HEK293 (cell line): Measurements from ENCODE around the gene SCGB1C1.
A peak's percentile ranks its signal among the peaks of the same experiment; 100 is the strongest.

ENCODE experiments used
- CTCF ChIA-PET: fragments of 350-600 bp; formaldehyde crosslinking; extraction: SDS; loops from one replicate; lab custom pipeline; 2021; ENCODE audit warnings: antibody characterized with exemption; lab: Yijun Ruan, JAX
- POLR2A ChIA-PET: fragments of 300-600 bp; formaldehyde crosslinking; extraction: SDS; loops from one replicate; lab custom pipeline; 2020; ENCODE audit warnings: antibody characterized with exemption, inconsistent platforms; lab: Yijun Ruan, JAX
- H3K27ac ChIP-seq: fragments of 200-500 bp; sonication (Bioruptor generic); 2 replicates; pipeline ENCODE4 v1.5.1; 2014; ENCODE audit warnings: low read depth, low read length, control low read depth, inconsistent platforms; ENCODE audit errors: extremely low read depth
- H3K36me3 ChIP-seq, 2 experiments: fragments of 200-500 bp in 1 of 2; sonication (Bioruptor generic) in 1 of 2; 1 replicate in 1 of 2; 2 replicates in 1 of 2; pipeline ENCODE4 v1.5.1; 2014 to 2017; ENCODE audit warnings: inconsistent platforms in 2 of 2, low read length in 2 of 2; ENCODE audit not compliant: control insufficient read depth in 2 of 2, insufficient read depth in 1 of 2
- H3K4me1 ChIP-seq: fragments of 200-500 bp; sonication (Bioruptor generic); 2 replicates; pipeline ENCODE4 v1.5.1; 2014; ENCODE audit warnings: mild to moderate bottlenecking, low read length, inconsistent platforms; ENCODE audit not compliant: control insufficient read depth, insufficient read depth
- H3K4me3 ChIP-seq: 2 replicates; pipeline ENCODE4 v1.5.1; 2011; ENCODE audit warnings: low read depth, mild to moderate bottlenecking, control low read depth, low read length, moderate library complexity
- H3K9me3 ChIP-seq: fragments of 200-500 bp; sonication (Bioruptor generic); 2 replicates; pipeline ENCODE4 v1.5.1; 2014; ENCODE audit warnings: low read depth, low read length, inconsistent platforms; ENCODE audit not compliant: control insufficient read depth, insufficient read depth
- BCL11B ChIP-seq: fragments of 450-650 bp; formaldehyde crosslinking; IDR thresholded peaks from 2 replicates; pipeline ENCODE4 v1.5.1; 2016; ENCODE audit warnings: low read depth, missing biosample characterization, missing genetic modification characterization
- EGR2 ChIP-seq: fragments of 450-650 bp; formaldehyde crosslinking; IDR thresholded peaks from 2 replicates; pipeline ENCODE4 v1.5.1; 2016; ENCODE audit warnings: low read depth, missing biosample characterization, missing genetic modification characterization
- GLI2 ChIP-seq: fragments of 450-650 bp; formaldehyde crosslinking; IDR thresholded peaks from 2 replicates; pipeline ENCODE4; 2017; ENCODE audit warnings: missing biosample characterization, missing genetic modification characterization, low read depth, borderline replicate concordance
- KLF17 ChIP-seq: fragments of 450-650 bp; formaldehyde crosslinking; IDR thresholded peaks from 2 replicates; pipeline ENCODE4 v1.5.1; 2016; ENCODE audit warnings: missing biosample characterization, missing genetic modification characterization
- KLF9 ChIP-seq: fragments of 450-650 bp; formaldehyde crosslinking; IDR thresholded peaks from 2 replicates; pipeline ENCODE4 v1.5.1; 2016; ENCODE audit warnings: missing biosample characterization, missing genetic modification characterization, low read depth
- MEIS1 ChIP-seq: sonication (generic); formaldehyde crosslinking; IDR thresholded peaks from 2 replicates; pipeline ENCODE4 v1.8.1; 2022; ENCODE audit warnings: missing genetic modification reagents, mild to moderate bottlenecking, borderline replicate concordance
- SALL2 ChIP-seq: fragments of 450-650 bp; formaldehyde crosslinking; IDR thresholded peaks from 2 replicates; pipeline ENCODE4 v1.5.0; 2017; ENCODE audit warnings: missing biosample characterization, mild to moderate bottlenecking, missing genetic modification characterization, borderline replicate concordance
- SCRT2 ChIP-seq: fragments of 450-650 bp; formaldehyde crosslinking; IDR thresholded peaks from 2 replicates; pipeline ENCODE4 v1.5.1; 2016; ENCODE audit warnings: missing biosample characterization, missing genetic modification characterization
- SP2 ChIP-seq: fragments of 450-650 bp; formaldehyde crosslinking; IDR thresholded peaks from 2 replicates; pipeline ENCODE4 v1.5.1; 2016; ENCODE audit warnings: missing biosample characterization, missing genetic modification characterization
- YY2 ChIP-seq: fragments of 450-650 bp; formaldehyde crosslinking; IDR thresholded peaks from 2 replicates; pipeline ENCODE4 v1.5.1; 2016; ENCODE audit warnings: missing biosample characterization, missing genetic modification characterization
- ZBTB11 ChIP-seq: fragments of 450-650 bp; formaldehyde crosslinking; conservative IDR thresholded peaks from 2 replicates; pipeline ENCODE4 v1.5.1; 2016; ENCODE audit warnings: low read depth, missing biosample characterization, missing genetic modification characterization
- ZBTB21 ChIP-seq: fragments of 450-650 bp; formaldehyde crosslinking; IDR thresholded peaks from 2 replicates; pipeline ENCODE4 v1.5.1; 2017; ENCODE audit warnings: missing biosample characterization, missing genetic modification characterization
- ZBTB26 ChIP-seq: fragments of 450-650 bp; formaldehyde crosslinking; optimal IDR thresholded peaks from 2 replicates; pipeline ENCODE3; 2016; ENCODE audit warnings: missing biosample characterization, mild to moderate bottlenecking, missing genetic modification characterization
- ZBTB8A ChIP-seq: fragments of 450-650 bp; formaldehyde crosslinking; IDR thresholded peaks from 2 replicates; pipeline ENCODE4 v1.5.1; 2016; ENCODE audit warnings: missing biosample characterization, missing genetic modification characterization
- ZEB2 ChIP-seq: fragments of 450-650 bp; formaldehyde crosslinking; IDR thresholded peaks from 2 replicates; pipeline ENCODE4 v1.5.1; 2016; ENCODE audit warnings: missing biosample characterization, missing genetic modification characterization
- ZFHX2 ChIP-seq: fragments of 450-650 bp; formaldehyde crosslinking; conservative IDR thresholded peaks from 2 replicates; pipeline ENCODE4 v1.5.1; 2016; ENCODE audit warnings: missing biosample characterization, missing genetic modification characterization
- ZFP37 ChIP-seq: fragments of 450-650 bp; formaldehyde crosslinking; IDR thresholded peaks from 2 replicates; pipeline ENCODE4 v1.5.1; 2016; ENCODE audit warnings: missing biosample characterization, missing genetic modification characterization
- ZFP69B ChIP-seq: fragments of 450-650 bp; formaldehyde crosslinking; IDR thresholded peaks from 2 replicates; pipeline ENCODE4 v1.5.1; 2016; ENCODE audit warnings: missing biosample characterization, missing genetic modification characterization
- ZNF121 ChIP-seq: fragments of 450-650 bp; formaldehyde crosslinking; IDR thresholded peaks from 2 replicates; pipeline ENCODE4 v1.5.1; 2016; ENCODE audit warnings: missing biosample characterization, missing genetic modification characterization
- ZNF274 ChIP-seq, 2 experiments: fragments of 200-500 bp in 1 of 2; fragments of 450-650 bp in 1 of 2; sonication (Bioruptor generic) in 1 of 2; formaldehyde crosslinking in 1 of 2; IDR thresholded peaks; 2 replicates each; pipeline versions ENCODE4 v1.5.1 to v1.6.1; 2014 to 2016; ENCODE audit warnings: borderline replicate concordance in 1 of 2, inconsistent platforms in 1 of 2, low read length in 1 of 2, missing biosample characterization in 1 of 2, missing genetic modification characterization in 1 of 2
- ZNF292 ChIP-seq: fragments of 450-650 bp; formaldehyde crosslinking; IDR thresholded peaks from 2 replicates; pipeline ENCODE4 v1.5.1; 2016; ENCODE audit warnings: low read depth, missing biosample characterization, missing genetic modification characterization, borderline replicate concordance
- ZNF335 ChIP-seq: fragments of 450-650 bp; formaldehyde crosslinking; conservative IDR thresholded peaks from 2 replicates; pipeline ENCODE4 v1.5.1; 2016; ENCODE audit warnings: missing biosample characterization, missing genetic modification characterization
- ZNF341 ChIP-seq: fragments of 450-650 bp; formaldehyde crosslinking; IDR thresholded peaks from 2 replicates; pipeline ENCODE4; 2016; ENCODE audit warnings: low read depth, missing biosample characterization, missing genetic modification characterization
- ZNF416 ChIP-seq: fragments of 450-650 bp; formaldehyde crosslinking; IDR thresholded peaks from 2 replicates; pipeline ENCODE4 v1.5.1; 2016; ENCODE audit warnings: missing biosample characterization, missing genetic modification characterization
- ZNF521 ChIP-seq: fragments of 450-650 bp; formaldehyde crosslinking; IDR thresholded peaks from 2 replicates; pipeline ENCODE4 v1.5.1; 2017; ENCODE audit warnings: missing biosample characterization, mild to moderate bottlenecking, missing genetic modification characterization
- ZNF600 ChIP-seq: fragments of 450-650 bp; formaldehyde crosslinking; IDR thresholded peaks from 2 replicates; pipeline ENCODE4 v1.5.1; 2016; ENCODE audit warnings: missing biosample characterization, missing genetic modification characterization
- ZNF621 ChIP-seq: fragments of 450-650 bp; formaldehyde crosslinking; IDR thresholded peaks from 2 replicates; pipeline ENCODE4 v1.5.1; 2017; ENCODE audit warnings: missing biosample characterization, missing genetic modification characterization
- ZNF629 ChIP-seq: fragments of 450-650 bp; formaldehyde crosslinking; IDR thresholded peaks from 2 replicates; pipeline ENCODE4 v1.5.1; 2017; ENCODE audit warnings: missing biosample characterization, missing genetic modification characterization
- ZNF660 ChIP-seq: fragments of 450-650 bp; IDR thresholded peaks from 2 replicates; pipeline ENCODE4 v1.5.1; 2018; ENCODE audit warnings: missing biosample characterization, mild to moderate bottlenecking, missing genetic modification characterization
- ZSCAN5A ChIP-seq: fragments of 450-650 bp; formaldehyde crosslinking; IDR thresholded peaks from 2 replicates; pipeline ENCODE4 v1.5.1; 2016; ENCODE audit warnings: missing biosample characterization, missing genetic modification characterization

Gene SCGB1C1

GRCh38 chr11:207208-207862, 14.5 kb downstream of the SCGB1C1 start, which contains the start of the genes BET1L and RIC8A (continued):
- TF ChIP-seq ZFP37 (tag by site-specific recombination) (0 out of 2 replicates have a peak, but pooled peaks have one; percentile 28), ZNF629 (peak; percentile 79; the same call in 1 of the 2 replicates), SCRT2 (tag by site-specific recombination) (peak; percentile 33; the same call in 1 of the 2 replicates), ZBTB11 (tag by site-specific recombination) (peak; percentile 97), SP2 (peak; percentile 95), EGR2 (tag by site-specific recombination) (peak; percentile 23; the same call in 1 of the 2 replicates), ZNF292 (tag by site-specific recombination) (no peak), KLF9 (tag by site-specific recombination) (peak; percentile 88), GLI2 (tag by site-specific recombination) (no peak), ZBTB8A (tag by site-specific recombination) (peak; percentile 86), ZNF335 (peak; percentile 6), MEIS1 (CRISPR knock-in tag) (no peak), ZBTB21 (tag by site-specific recombination) (0 out of 2 replicates have a peak, but pooled peaks have one; percentile 12), BCL11B (no peak), ZNF274 (IDR thresholded peaks at IDR 0.05; ENCODE audit: low read length) (no peak), ZNF274 (tag by site-specific recombination; IDR thresholded peaks at IDR 0.05; ENCODE audit: borderline replicate concordance) (no peak), ZNF121 (tag by site-specific recombination) (no peak), ZNF416 (no peak), SALL2 (tag by site-specific recombination) (no peak), YY2 (tag by site-specific recombination) (peak; percentile 45; the same call in 1 of the 2 replicates), ZNF521 (tag by site-specific recombination) (no peak), ZSCAN5A (no peak), ZFP69B (0 out of 2 replicates have a peak, but pooled peaks have one; percentile 28)

GRCh38 chr11:207863-208180, 14.9 kb downstream of the SCGB1C1 start:
- H3K9me3 ChIP-seq, result no peaks in the 10 kb centered on the region
- ChIA-PET CTCF (interaction anchor here (1.9 kb wide), 1 partner anchor 43 kb away, joined by 7 read pairs; no protein-coding TSS in a partner anchor), POLR2A (interaction anchor here (0.7 to 2.5 kb wide), 23 partner anchors 9 to 612 kb away, joined by 3 to 22 read pairs (median 5); partner anchors contain the start of genes PHRF1, PSMD13, RNH1 and TALDO1)
- H3K4me3 ChIP-seq, result peak overlapping the region; percentile 83
- 0 out of 2 replicates have a peak, but pooled peaks have one; percentile 0 for TF ChIP-seq ZEB2 (tag by site-specific recombination)
- 0 out of 2 replicates have a peak, but pooled peaks have one; percentile 37 for TF ChIP-seq ZNF341 (tag by site-specific recombination)
- TF ChIP-seq KLF17 (tag by site-specific recombination), result 0 out of 2 replicates have a peak, but pooled peaks have one; percentile 21
- TF ChIP-seq ZNF660 (tag by site-specific recombination), result no peak
- TF ChIP-seq ZFHX2, result no peak
- peak; percentile 63 for TF ChIP-seq ZBTB26 (tag by site-specific recombination)
- TF ChIP-seq ZNF621 (tag by site-specific recombination), result no peak
- 0 out of 2 replicates have a peak, but pooled peaks have one; percentile 12 for TF ChIP-seq ZNF600 (tag by site-specific recombination)
- H3K27ac ChIP-seq, result peak overlapping the region; percentile 59
- H3K36me3 ChIP-seq, result peaks cover 0 to 67% of the 10 kb centered on the region in 2 experiments; a peak in 1 of 3 replicates
- no peaks in the 10 kb centered on the region for H3K4me1 ChIP-seq
